ENCODE data around the gene PRR19. TPM values are rescaled to one million over a fixed set of nuclear protein-coding genes. Genes with fewer than 3 reads are reported as not detected.

Gene PRR19
- polyA plus RNA-seq, 1 donor, result 0.91 TPM

- Histone ChIP-seq H3K27me3 (ENCODE audit: control insufficient read depth, insufficient read depth, low read length) (no peaks in the 10 kb centered on the region), H3K27ac (ENCODE audit: low read length) (peak overlapping the region; percentile 49), H3K4me1 (ENCODE audit: control insufficient read depth, insufficient read depth, low read length) (peaks cover 39% of the 10 kb centered on the region), H3K36me3 (ENCODE audit: control insufficient read depth, insufficient read depth, low read length) (peaks cover 32% of the 10 kb centered on the region), H3K4me3 (ENCODE audit: low read length) (peak overlapping the region; percentile 73), H3K9me3 (ENCODE audit: control insufficient read depth, low read depth, low read length) (no peaks in the 10 kb centered on the region)
- WGBS (ENCODE audit: insufficient coverage, low lambda C conversion rate), result 2% methylated on average over 7 of the region's 41 CpGs
- DNase-seq, result peak in 1 of 2 donors; percentile 25
Measured at GRCh38 chr19:42284591-42285341, 17.2 kb upstream of the PRR19 start.

- H3K9me3 ChIP-seq (ENCODE audit: control insufficient read depth, low read depth, low read length), result no peaks in the 10 kb centered on the region
- H3K36me3 ChIP-seq (ENCODE audit: control insufficient read depth, insufficient read depth, low read length), result peaks cover 39% of the 10 kb centered on the region
- H3K27me3 ChIP-seq (ENCODE audit: control insufficient read depth, insufficient read depth, low read length), result no peaks in the 10 kb centered on the region
- H3K27ac ChIP-seq (ENCODE audit: low read length), result no peak overlapping the region
- peaks cover 41% of the 10 kb centered on the region for H3K4me1 ChIP-seq (ENCODE audit: control insufficient read depth, insufficient read depth, low read length)
- peak overlapping the region; percentile 73 for H3K4me3 ChIP-seq (ENCODE audit: low read length)
- DNase-seq, result no peak
- no CpG with 5 or more reads among the region's 5 CpGs for WGBS (ENCODE audit: insufficient coverage, low lambda C conversion rate)
Measured at GRCh38 chr19:42285541-42285941, 16.4 kb upstream of the PRR19 start.

GRCh38 chr19:42285988-42286348 is 16.0 kb upstream of the PRR19 start:
- peaks cover 44% of the 10 kb centered on the region for H3K36me3 ChIP-seq (ENCODE audit: control insufficient read depth, insufficient read depth, low read length)
- no peak overlapping the region for H3K4me3 ChIP-seq (ENCODE audit: low read length)
- H3K27me3 ChIP-seq (ENCODE audit: control insufficient read depth, insufficient read depth, low read length), result no peaks in the 10 kb centered on the region
- WGBS (ENCODE audit: insufficient coverage, low lambda C conversion rate), result no CpG with 5 or more reads among the region's 6 CpGs
- H3K27ac ChIP-seq (ENCODE audit: low read length), result no peak overlapping the region
- H3K9me3 ChIP-seq (ENCODE audit: control insufficient read depth, low read depth, low read length), result no peaks in the 10 kb centered on the region
- DNase-seq, result no peak
- peaks cover 45% of the 10 kb centered on the region for H3K4me1 ChIP-seq (ENCODE audit: control insufficient read depth, insufficient read depth, low read length)

- Histone ChIP-seq H3K27ac (ENCODE audit: low read length) (no peak overlapping the region), H3K9me3 (ENCODE audit: control insufficient read depth, low read depth, low read length) (no peaks in the 10 kb centered on the region), H3K4me1 (ENCODE audit: control insufficient read depth, insufficient read depth, low read length) (peaks cover 46% of the 10 kb centered on the region), H3K36me3 (ENCODE audit: control insufficient read depth, insufficient read depth, low read length) (peaks cover 49% of the 10 kb centered on the region), H3K27me3 (ENCODE audit: control insufficient read depth, insufficient read depth, low read length) (no peaks in the 10 kb centered on the region), H3K4me3 (ENCODE audit: low read length) (no peak overlapping the region)
- WGBS (ENCODE audit: insufficient coverage, low lambda C conversion rate), result no CpG with 5 or more reads among the region's 13 CpGs
- DNase-seq, result no peak
Measured at GRCh38 chr19:42286349-42287016, 15.4 kb upstream of the PRR19 start.

GRCh38 chr19:42287017-42287826 is 14.7 kb upstream of the PRR19 start:
- no CpG with 5 or more reads among the region's 30 CpGs for WGBS (ENCODE audit: insufficient coverage, low lambda C conversion rate)
- no peaks in the 10 kb centered on the region for H3K9me3 ChIP-seq (ENCODE audit: control insufficient read depth, low read depth, low read length)
- H3K27ac ChIP-seq (ENCODE audit: low read length), result no peak overlapping the region
- H3K4me1 ChIP-seq (ENCODE audit: control insufficient read depth, insufficient read depth, low read length), result peaks cover 46% of the 10 kb centered on the region
- no peaks in the 10 kb centered on the region for H3K27me3 ChIP-seq (ENCODE audit: control insufficient read depth, insufficient read depth, low read length)
- H3K36me3 ChIP-seq (ENCODE audit: control insufficient read depth, insufficient read depth, low read length), result peaks cover 54% of the 10 kb centered on the region
- no peak overlapping the region for H3K4me3 ChIP-seq (ENCODE audit: low read length)
- no peak for DNase-seq

- Histone ChIP-seq H3K36me3 (ENCODE audit: control insufficient read depth, insufficient read depth, low read length) (peaks cover 60% of the 10 kb centered on the region), H3K4me1 (ENCODE audit: control insufficient read depth, insufficient read depth, low read length) (peaks cover 48% of the 10 kb centered on the region), H3K9me3 (ENCODE audit: control insufficient read depth, low read depth, low read length) (no peaks in the 10 kb centered on the region), H3K4me3 (ENCODE audit: low read length) (no peak overlapping the region), H3K27ac (ENCODE audit: low read length) (no peak overlapping the region), H3K27me3 (ENCODE audit: control insufficient read depth, insufficient read depth, low read length) (no peaks in the 10 kb centered on the region)
- WGBS (ENCODE audit: insufficient coverage, low lambda C conversion rate), result 100% methylated on average over 2 of the region's 10 CpGs
- no peak for DNase-seq
Measured at GRCh38 chr19:42287827-42288107, 14.2 kb upstream of the PRR19 start.

GRCh38 chr19:42288387-42288786 is 13.5 kb upstream of the PRR19 start:
- DNase-seq, result no peak
- no CpG with 5 or more reads among the region's 4 CpGs for WGBS (ENCODE audit: insufficient coverage, low lambda C conversion rate)
- Histone ChIP-seq H3K36me3 (ENCODE audit: control insufficient read depth, insufficient read depth, low read length) (peaks cover 66% of the 10 kb centered on the region), H3K27me3 (ENCODE audit: control insufficient read depth, insufficient read depth, low read length) (no peaks in the 10 kb centered on the region), H3K9me3 (ENCODE audit: control insufficient read depth, low read depth, low read length) (no peaks in the 10 kb centered on the region), H3K4me1 (ENCODE audit: control insufficient read depth, insufficient read depth, low read length) (peaks cover 43% of the 10 kb centered on the region), H3K4me3 (ENCODE audit: low read length) (no peak overlapping the region), H3K27ac (ENCODE audit: low read length) (no peak overlapping the region)

- Histone ChIP-seq H3K4me3 (ENCODE audit: low read length) (no peak overlapping the region), H3K27ac (ENCODE audit: low read length) (no peak overlapping the region), H3K36me3 (ENCODE audit: control insufficient read depth, insufficient read depth, low read length) (peaks cover 72% of the 10 kb centered on the region), H3K9me3 (ENCODE audit: control insufficient read depth, low read depth, low read length) (peaks cover 3% of the 10 kb centered on the region), H3K27me3 (ENCODE audit: control insufficient read depth, insufficient read depth, low read length) (no peaks in the 10 kb centered on the region), H3K4me1 (ENCODE audit: control insufficient read depth, insufficient read depth, low read length) (peaks cover 43% of the 10 kb centered on the region)
- WGBS (ENCODE audit: insufficient coverage, low lambda C conversion rate), result 90% methylated on average over 4 of the region's 22 CpGs
- DNase-seq, result no peak
Measured at GRCh38 chr19:42288881-42289555, 12.9 kb upstream of the PRR19 start.

GRCh38 chr19:42289556-42290041 is 12.3 kb upstream of the PRR19 start:
- Histone ChIP-seq H3K36me3 (ENCODE audit: control insufficient read depth, insufficient read depth, low read length) (peaks cover 78% of the 10 kb centered on the region), H3K9me3 (ENCODE audit: control insufficient read depth, low read depth, low read length) (peaks cover 3% of the 10 kb centered on the region), H3K4me3 (ENCODE audit: low read length) (no peak overlapping the region), H3K27me3 (ENCODE audit: control insufficient read depth, insufficient read depth, low read length) (no peaks in the 10 kb centered on the region), H3K27ac (ENCODE audit: low read length) (no peak overlapping the region), H3K4me1 (ENCODE audit: control insufficient read depth, insufficient read depth, low read length) (peaks cover 43% of the 10 kb centered on the region)
- DNase-seq, result no peak
- WGBS (ENCODE audit: insufficient coverage, low lambda C conversion rate), result no CpG with 5 or more reads among the region's 8 CpGs

- DNase-seq, result no peak
- Histone ChIP-seq H3K36me3 (ENCODE audit: control insufficient read depth, insufficient read depth, low read length) (peaks cover 82% of the 10 kb centered on the region), H3K9me3 (ENCODE audit: control insufficient read depth, low read depth, low read length) (peaks cover 3% of the 10 kb centered on the region), H3K4me3 (ENCODE audit: low read length) (no peak overlapping the region), H3K27ac (ENCODE audit: low read length) (no peak overlapping the region), H3K27me3 (ENCODE audit: control insufficient read depth, insufficient read depth, low read length) (no peaks in the 10 kb centered on the region), H3K4me1 (ENCODE audit: control insufficient read depth, insufficient read depth, low read length) (peaks cover 37% of the 10 kb centered on the region)
- WGBS (ENCODE audit: insufficient coverage, low lambda C conversion rate), result no CpG with 5 or more reads among the region's 13 CpGs
Measured at GRCh38 chr19:42290136-42290522, 11.8 kb upstream of the PRR19 start.

Data from large intestine (tissue), 3 donors.